Measurements from ENCODE around the gene WNT9A. TPM values are rescaled to one million over a fixed set of nuclear protein-coding genes. Genes with fewer than 3 reads are reported as not detected.

The WNT9A gene
- total and polyA plus RNA-seq, 9 of the 15 experiments (the other 6 are each of a cell fraction or from before 2014, with no cell fraction given), result 0.04 to 0.17 (median 0.10) TPM; not detected in 4

- H2AFZ ChIP-seq (ENCODE audit: low read depth, low read length), result no peak overlapping the region
- no peaks in the 10 kb centered on the region for H3K9me3 ChIP-seq (replicated peaks; ENCODE audit: control insufficient read depth, insufficient read depth, low read depth, low read length)
- POLR2A ChIA-PET, result interaction anchor here (0.5 to 0.9 kb wide), 5 partner anchors 15 to 389 kb away, joined by 3 to 4 read pairs (median 3); partner anchors contain the start of gene ZNF678
- WGBS (ENCODE audit: insufficient coverage, low coverage, missing lambda C conversion rate), result 9% methylated on average over 9 of the region's 9 CpGs
- peaks cover 12% of the 10 kb centered on the region; the same call in 1 of the 2 replicates for H4K20me1 ChIP-seq (replicated peaks; ENCODE audit: control insufficient read depth, insufficient read depth, low read length)
- H3K9me1 ChIP-seq (ENCODE audit: control insufficient read depth, insufficient read depth, low read length), result no peaks in the 10 kb centered on the region
- intact Hi-C loops (cut with micrococcal nuclease), result no loop called here
- ATAC-seq (no peak), FAIRE-seq (no peak), DNase-seq (ENCODE audit: extremely low read depth in 1 of 4, low spot score in 3 of 4) (peak in 1 of 4 experiments; percentile 8)
- peak overlapping the region in 1 of 2 experiments; percentile 39; a peak in 1 of 4 replicates for H3K9ac ChIP-seq (ENCODE audit: insufficient read depth in 1 of 2, low read depth in 2 of 2, low read length in 2 of 2)
- CTCF ChIA-PET (ENCODE audit: low intra/inter-chr PET ratio), result no interaction called here
- BruUV-seq (replicated peaks), result no TSS peak
- H3K4me1 ChIP-seq (replicated peaks in 1 of 2; ENCODE audit: control insufficient read depth in 2 of 2, insufficient read depth in 2 of 2, low read length in 2 of 2), result peaks cover 2 to 39% of the 10 kb centered on the region in 2 experiments; a peak in 4 of 5 replicates
- H3K4me3 ChIP-seq, result no peak overlapping the region
- H3K4me2 ChIP-seq (ENCODE audit: insufficient read depth, low read length), result no peak overlapping the region
- in situ Hi-C loops (cut with MboI), result loop anchor here (5.0 to 10.0 kb wide), 2 partner anchors 489 to 1317 kb away; no protein-coding TSS in a partner anchor
- peaks cover 16 to 54% of the 10 kb centered on the region in 2 experiments for H3K27me3 ChIP-seq (ENCODE audit: control insufficient read depth in 2 of 2, insufficient read depth in 2 of 2, low read length in 2 of 2)
- no peak overlapping the region for H3K27ac ChIP-seq (ENCODE audit: extremely low read depth, low read depth, low read length)
- no peaks in the 10 kb centered on the region for H3K79me2 ChIP-seq (ENCODE audit: control insufficient read depth, insufficient read depth, low read length)
- no peaks in the 10 kb centered on the region for H3K36me3 ChIP-seq (ENCODE audit: control insufficient read depth, insufficient read depth, low read length)
- peak in 1 of 2 experiments; percentile 89 for TF ChIP-seq AFF1 (IDR thresholded peaks at IDR 0.05; ENCODE audit: low read depth in 1 of 2, partially characterized antibody in 2 of 2)
- no peak for TF ChIP-seq CBX8 (IDR thresholded peaks at IDR 0.05; ENCODE audit: borderline replicate concordance, extremely low read depth, low read depth, low read length, poor library complexity, severe bottlenecking)
Measured at GRCh38 chr1:227951624-227952373, 4.1 kb upstream of the WNT9A start.
